ENCODE measurements around the gene SLC44A2. TPM values are rescaled to one million over a fixed set of nuclear protein-coding genes. Genes with fewer than 3 reads are reported as not detected.

Gene SLC44A2
- total and polyA plus RNA-seq, 2 of the 13 experiments (the other 11 are each of a cell fraction or from before 2014, with no cell fraction given) = 2.4 to 5.6 TPM

GRCh38 chr19:10644260-10645007 lies 19.1 kb downstream of the SLC44A2 start (continued):
- TF ChIP-seq HMGXB4 (CRISPR knock-in tag; IDR thresholded peaks at IDR 0.05; ENCODE audit: borderline replicate concordance in 1 of 2, low read depth in 1 of 2) = peak; percentile 71 to 83
- no peak for TF ChIP-seq ZNF891 (CRISPR knock-in tag; IDR thresholded peaks at IDR 0.05)
- no peak for TF ChIP-seq EP300 (IDR thresholded peaks at IDR 0.05; ENCODE audit: low read depth in 2 of 2, low read length in 2 of 2)
- TF ChIP-seq EP300 (CRISPR knock-in tag; IDR thresholded peaks at IDR 0.05; ENCODE audit: borderline replicate concordance) = no peak
- TF ChIP-seq ZNF281 (CRISPR knock-in tag; IDR thresholded peaks at IDR 0.05; ENCODE audit: borderline replicate concordance) = 0 out of 2 replicates have a peak, but pooled peaks have one; percentile 53
- peak; percentile 38; the same call in 1 of the 2 replicates for TF ChIP-seq ZNF749 (CRISPR knock-in tag; IDR thresholded peaks at IDR 0.05; ENCODE audit: borderline replicate concordance)
- TF ChIP-seq TEF (CRISPR knock-in tag; IDR thresholded peaks at IDR 0.05) = no peak
- TF ChIP-seq ZNF124 (CRISPR knock-in tag; IDR thresholded peaks at IDR 0.05) = no peak
- no peak for TF ChIP-seq ZNF414 (CRISPR knock-in tag; IDR thresholded peaks at IDR 0.05)
- 0 out of 2 replicates have a peak, but pooled peaks have one; percentile 29 for TF ChIP-seq ZBTB33 (CRISPR knock-in tag; IDR thresholded peaks at IDR 0.05)
- no peak for TF ChIP-seq ZNF800 (CRISPR knock-in tag; IDR thresholded peaks at IDR 0.05)
- TF ChIP-seq ARID3A (IDR thresholded peaks at IDR 0.05; ENCODE audit: low read depth, low read length) = no peak; the same call in 1 of the 2 replicates
- TF ChIP-seq SETDB1 (CRISPR knock-in tag; IDR thresholded peaks at IDR 0.05; ENCODE audit: borderline replicate concordance) = no peak

All from HepG2 (cell line).